Mesendoderm (in vitro differentiated cells): ENCODE measurements around the gene ESM1.

ENCODE experiments used
- DNase-seq: peaks from one replicate; pipeline ENCODE4 v3.0.0; 2013
- H2AK5ac ChIP-seq: 2 replicates; pipeline ENCODE4 v1.6.1; 2013; ENCODE audit warnings: low read length, inconsistent platforms
- H2BK120ac ChIP-seq: 2 replicates; pipeline ENCODE4 v1.6.1; 2013; ENCODE audit warnings: low read depth, mild to moderate bottlenecking, low read length, moderate library complexity, mixed read lengths
- H2BK15ac ChIP-seq: replicated peaks from 2 replicates; pipeline ENCODE4 v1.6.1; 2013; ENCODE audit warnings: low read depth, mild to moderate bottlenecking, moderate library complexity
- H2BK5ac ChIP-seq: 2 replicates; pipeline ENCODE4 v1.6.1; 2013; ENCODE audit warnings: low read length, inconsistent platforms
- H3K18ac ChIP-seq: 2 replicates; pipeline ENCODE4 v1.6.1; 2013; ENCODE audit warnings: mild to moderate bottlenecking, low read length, mixed read lengths
- H3K23ac ChIP-seq: one replicate; pipeline ENCODE4 v1.6.1; 2013; ENCODE audit warnings: low read length
- H3K27ac ChIP-seq: 2 replicates; pipeline ENCODE4 v1.5.1; 2013; ENCODE audit warnings: low read depth, mild to moderate bottlenecking, inconsistent platforms, low read length, moderate library complexity
- H3K27me3 ChIP-seq: 2 replicates; pipeline ENCODE4 v1.6.1; 2013; ENCODE audit warnings: low read length, control low read depth, mild to moderate bottlenecking, inconsistent platforms; ENCODE audit not compliant: insufficient read depth, poor library complexity
- H3K36me3 ChIP-seq: 2 replicates; pipeline ENCODE4 v1.6.1; 2013; ENCODE audit warnings: low read length, inconsistent platforms; ENCODE audit not compliant: control insufficient read depth, insufficient read depth
- H3K4ac ChIP-seq: one replicate; pipeline ENCODE4 v1.6.1; 2013; ENCODE audit warnings: low read depth, mild to moderate bottlenecking, low read length, moderate library complexity
- H3K4me1 ChIP-seq: 2 replicates; pipeline ENCODE4 v1.6.1; 2013; ENCODE audit warnings: low read depth, low read length, inconsistent platforms; ENCODE audit not compliant: control insufficient read depth
- H3K4me2 ChIP-seq: 2 replicates; pipeline ENCODE4 v1.6.1; 2013; ENCODE audit warnings: low read length
- H3K4me3 ChIP-seq: 2 replicates; pipeline ENCODE4 v1.5.1; 2013; ENCODE audit warnings: mild to moderate bottlenecking, low read length
- H3K56ac ChIP-seq: one replicate; pipeline ENCODE4 v1.6.1; 2013; ENCODE audit warnings: low read length
- H3K79me1 ChIP-seq: 2 replicates; pipeline ENCODE4 v1.6.1; 2013; ENCODE audit warnings: low read length, inconsistent platforms
- H3K79me2 ChIP-seq: 2 replicates; pipeline ENCODE4 v1.6.1; 2013; ENCODE audit warnings: mild to moderate bottlenecking, low read length; ENCODE audit not compliant: control insufficient read depth, insufficient read depth
- H3K9ac ChIP-seq: 2 replicates; pipeline ENCODE4 v1.6.1; 2013; ENCODE audit warnings: low read length, inconsistent platforms
- H4K5ac ChIP-seq: one replicate; pipeline ENCODE4 v1.6.1; 2013; ENCODE audit warnings: low read length
- H4K8ac ChIP-seq: one replicate; pipeline ENCODE4 v1.6.1; 2013; ENCODE audit warnings: low read depth, mild to moderate bottlenecking, control low read depth, low read length, moderate library complexity
- WGBS: extraction: QIAGEN DNeasy Blood & Tissue Kit; methylation state at CpG from one replicate; pipeline ENCODE4 v1.1.7; 2013; ENCODE audit warnings: low lambda C conversion rate, missing lambda C conversion rate; ENCODE audit not compliant: insufficient coverage; ENCODE audit errors: extremely low coverage; 5-methylcytosine and 5-hydroxymethylcytosine counted together

ESM1 gene

GRCh38 chr5:54942064-54942778, 43.2 kb downstream of the ESM1 start:
- no peaks in the 10 kb centered on the region for H3K79me1 ChIP-seq
- H3K4ac ChIP-seq = peak overlapping the region; percentile 52
- H3K9ac ChIP-seq = no peak overlapping the region
- no peak overlapping the region for H3K4me2 ChIP-seq
- H2BK5ac ChIP-seq = no peak overlapping the region
- no peak overlapping the region for H3K18ac ChIP-seq
- H4K5ac ChIP-seq = no peak overlapping the region
- no peak overlapping the region for H2BK15ac ChIP-seq
- H3K79me2 ChIP-seq = no peaks in the 10 kb centered on the region
- H3K4me1 ChIP-seq = no peaks in the 10 kb centered on the region
- H3K56ac ChIP-seq = no peak overlapping the region
- H3K23ac ChIP-seq = no peak overlapping the region
- H3K27ac ChIP-seq = no peak overlapping the region
- no peaks in the 10 kb centered on the region for H3K36me3 ChIP-seq
- H4K8ac ChIP-seq = no peak overlapping the region
- no peak overlapping the region for H3K4me3 ChIP-seq
- no peak overlapping the region for H2BK120ac ChIP-seq
- whole genome bisulfite sequencing = no CpG with 5 or more reads among the region's 9 CpGs
- no peak overlapping the region for H2AK5ac ChIP-seq
- H3K27me3 ChIP-seq = no peaks in the 10 kb centered on the region
- DNase-seq = no peak

GRCh38 chr5:54936201-54936600, 49.2 kb downstream of the ESM1 start:
- Histone ChIP-seq H3K4me2 (no peak overlapping the region), H3K18ac (no peak overlapping the region), H3K27me3 (no peaks in the 10 kb centered on the region)

GRCh38 chr5:54932789-54933188, 52.6 kb downstream of the ESM1 start:
- H3K4ac ChIP-seq = no peak overlapping the region
- no peak overlapping the region for H4K8ac ChIP-seq
- H3K27me3 ChIP-seq = no peaks in the 10 kb centered on the region
- H2BK120ac ChIP-seq = no peak overlapping the region
- no peak overlapping the region for H3K56ac ChIP-seq
- no peak overlapping the region for H3K27ac ChIP-seq
- H3K18ac ChIP-seq = no peak overlapping the region
- H3K4me1 ChIP-seq = peaks cover 6% of the 10 kb centered on the region
- no peak overlapping the region for H4K5ac ChIP-seq
- H3K79me2 ChIP-seq = no peaks in the 10 kb centered on the region
- no peaks in the 10 kb centered on the region for H3K36me3 ChIP-seq
- WGBS = no CpG with 5 or more reads among the region's 6 CpGs
- H3K4me3 ChIP-seq = no peak overlapping the region
- H3K23ac ChIP-seq = no peak overlapping the region
- H2BK15ac ChIP-seq = no peak overlapping the region
- no peak overlapping the region for H3K4me2 ChIP-seq
- no peaks in the 10 kb centered on the region for H3K79me1 ChIP-seq
- no peak overlapping the region for H3K9ac ChIP-seq
- no peak overlapping the region for H2BK5ac ChIP-seq
- H2AK5ac ChIP-seq = no peak overlapping the region
- no peak for DNase-seq

More at GRCh38 chr5:54936201-54936600, 49.2 kb downstream of the ESM1 start:
- WGBS = no CpG with 5 or more reads among the region's 5 CpGs
- Histone ChIP-seq H3K4me3 (no peak overlapping the region), H3K79me1 (no peaks in the 10 kb centered on the region), H2AK5ac (no peak overlapping the region), H3K79me2 (no peaks in the 10 kb centered on the region), H3K27ac (no peak overlapping the region), H4K8ac (no peak overlapping the region), H2BK15ac (no peak overlapping the region), H2BK120ac (no peak overlapping the region), H2BK5ac (no peak overlapping the region), H3K56ac (no peak overlapping the region), H3K4me1 (peaks cover 6% of the 10 kb centered on the region), H3K9ac (no peak overlapping the region), H3K23ac (no peak overlapping the region), H4K5ac (no peak overlapping the region), H3K4ac (no peak overlapping the region), H3K36me3 (no peaks in the 10 kb centered on the region)
- no peak for DNase-seq

GRCh38 chr5:54930736-54931135, 54.7 kb downstream of the ESM1 start:
- no peak overlapping the region for H3K27ac ChIP-seq
- H3K9ac ChIP-seq = no peak overlapping the region
- H3K4me1 ChIP-seq = peaks cover 6% of the 10 kb centered on the region
- H3K56ac ChIP-seq = no peak overlapping the region
- no peak overlapping the region for H3K4me3 ChIP-seq
- no peak overlapping the region for H3K4me2 ChIP-seq
- H3K27me3 ChIP-seq = no peaks in the 10 kb centered on the region
- H2BK15ac ChIP-seq = no peak overlapping the region
- no peak overlapping the region for H4K8ac ChIP-seq
- no peak overlapping the region for H3K18ac ChIP-seq
- no peak overlapping the region for H4K5ac ChIP-seq
- WGBS = no CpG with 5 or more reads among the region's 2 CpGs
- H3K79me2 ChIP-seq = no peaks in the 10 kb centered on the region
- no peak for DNase-seq
- no peak overlapping the region for H2BK120ac ChIP-seq
- H3K36me3 ChIP-seq = no peaks in the 10 kb centered on the region
- no peak overlapping the region for H2BK5ac ChIP-seq
- no peak overlapping the region for H3K4ac ChIP-seq
- H2AK5ac ChIP-seq = no peak overlapping the region
- H3K23ac ChIP-seq = no peak overlapping the region
- H3K79me1 ChIP-seq = no peaks in the 10 kb centered on the region
